Renal cortical epithelial cell (primary cell): ENCODE results near the gene ACP4. TPM values are rescaled to one million over a fixed set of nuclear protein-coding genes. Genes with fewer than 3 reads are reported as not detected.
"Not testable (repeated sequence)": the region's sequence is repeated elsewhere in the genome, so short reads cannot be mapped to it uniquely, and the experiment has no call there.

ENCODE experiments used
- DNase-seq: peaks from one replicate; pipeline ENCODE4 v3.0.0-alpha.2; 2011; ENCODE audit warnings: low read depth
- total RNA-seq: library from RNA; depleted of rRNA; stranded (reverse); fragments of >200 nt; gene quantifications from 2 replicates; pipeline ENCODE4 v1.2.3, GENCODE V29; 2014

The ACP4 gene
- total RNA-seq, 1 donor from 2014 or later = not detected

DNA sequence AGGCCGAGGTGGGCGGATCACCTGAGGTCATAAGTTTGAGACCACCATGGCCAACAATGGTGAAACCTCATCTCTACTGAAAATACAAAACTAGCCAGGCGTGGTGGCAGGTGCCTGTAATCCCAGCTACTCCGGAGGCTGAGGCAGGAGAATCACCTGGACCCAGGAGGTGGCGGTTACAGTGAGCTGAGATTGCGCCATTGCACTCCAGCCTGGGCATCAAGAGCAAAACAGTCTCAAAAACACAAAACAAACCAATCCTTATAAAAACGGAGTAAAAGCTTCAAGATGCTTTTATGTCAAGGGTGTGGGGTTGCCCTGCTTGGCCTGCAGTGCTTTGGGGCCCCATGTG is 7.2 kb downstream of the ACP4 start:
- no peak for DNase-seq

DNA sequence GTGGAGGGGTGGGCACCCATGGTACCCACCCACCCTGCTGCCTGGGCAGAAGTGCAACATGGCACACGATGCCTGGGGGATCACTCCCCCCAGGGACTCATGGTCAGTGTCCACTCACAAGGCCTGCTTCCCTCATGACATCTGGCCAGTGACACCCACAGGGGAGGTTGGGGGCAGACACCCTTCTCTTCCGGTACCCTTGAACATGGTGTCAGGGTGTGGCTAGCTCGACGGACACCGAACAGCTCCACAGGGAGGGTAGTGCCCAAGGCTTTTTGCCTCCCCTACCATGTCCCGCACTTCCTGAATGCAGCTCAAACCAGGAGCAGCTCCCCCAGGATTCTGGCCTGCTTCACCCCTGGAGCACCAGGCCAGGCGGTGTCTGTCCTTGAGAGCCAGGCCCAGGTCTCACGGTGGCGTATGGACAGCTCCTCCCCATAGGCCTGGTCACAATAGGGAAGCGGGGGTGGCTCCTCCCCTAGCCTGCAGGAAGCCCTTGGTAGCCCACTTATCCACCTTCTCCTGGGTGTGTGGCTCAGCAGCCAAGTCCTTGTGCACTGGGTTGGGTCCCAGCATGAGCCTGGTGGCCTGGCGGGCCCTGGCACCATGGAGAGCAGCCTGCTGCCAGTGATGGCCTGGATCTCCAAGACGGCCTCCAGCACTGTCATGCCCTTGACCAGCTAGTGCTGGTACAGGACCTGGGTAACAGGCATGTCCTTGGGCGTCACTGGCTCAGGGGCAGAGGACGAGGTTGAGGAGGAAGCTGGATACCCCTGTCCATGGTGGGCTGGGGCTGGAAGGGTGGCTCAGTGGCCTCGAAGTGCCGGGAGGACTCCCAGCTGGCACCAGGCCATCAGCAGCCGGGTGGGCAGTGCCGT is 7.8 kb downstream of the ACP4 start:
- no peak for DNase-seq

DNA sequence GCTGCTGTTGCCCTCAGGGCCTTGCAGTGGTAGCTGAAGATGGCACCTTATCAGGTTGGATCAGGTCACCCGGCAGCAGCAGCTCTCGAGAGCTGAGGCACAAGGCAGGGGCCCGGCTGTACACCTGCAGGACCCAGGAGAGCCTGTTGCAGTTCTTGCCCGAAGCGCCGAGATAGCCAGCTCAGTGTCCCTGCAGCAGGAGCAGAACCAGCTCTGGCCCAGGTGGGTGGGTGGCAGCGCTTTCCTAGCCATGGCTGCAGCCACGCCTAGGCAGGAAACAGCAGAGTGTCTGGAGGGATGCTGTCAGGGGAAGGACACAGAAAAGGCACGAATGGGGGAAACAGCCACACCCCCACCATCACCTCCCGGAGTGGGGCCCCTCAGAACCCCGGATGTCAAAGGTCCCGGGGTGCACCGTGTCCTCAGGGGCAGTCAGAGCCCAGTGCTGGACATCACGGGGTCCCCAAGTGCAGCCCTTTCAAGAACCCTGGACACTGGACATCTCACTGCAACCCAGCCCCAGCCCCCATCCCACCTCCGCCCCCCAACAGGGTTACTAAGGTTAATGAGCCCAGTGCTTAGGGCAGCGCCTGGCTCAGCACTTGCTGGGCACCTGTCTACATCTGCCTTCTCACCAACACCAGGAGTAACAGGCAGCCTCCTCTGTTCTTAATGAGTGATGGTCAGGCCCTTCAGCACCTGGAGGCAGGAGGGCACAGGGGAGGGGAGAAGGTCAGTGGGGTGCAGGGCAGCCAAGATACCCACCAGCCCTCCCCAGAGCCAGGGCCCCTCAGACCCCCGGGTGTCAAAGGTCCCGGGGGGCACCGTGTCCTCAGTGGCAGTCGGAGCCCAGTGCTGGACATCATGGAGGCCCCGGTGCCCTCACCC is 8.7 kb downstream of the ACP4 start:
- no peak for DNase-seq

DNA sequence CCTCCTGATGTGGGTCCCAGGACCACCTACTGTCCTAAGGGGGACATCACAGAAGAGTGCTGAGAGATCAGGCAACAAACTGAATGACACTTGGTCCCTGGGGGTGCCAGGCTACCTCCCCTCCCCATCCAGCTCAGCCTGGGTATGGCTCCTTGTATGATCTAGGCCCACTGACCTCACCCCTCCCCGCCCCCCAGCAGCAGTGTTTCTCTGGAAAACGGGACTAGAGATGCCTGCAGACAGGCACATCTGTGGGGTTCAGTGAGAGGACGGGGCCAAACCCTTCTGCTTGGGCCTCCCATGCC is 9.3 kb downstream of the ACP4 start:
- no peak for DNase-seq

DNA sequence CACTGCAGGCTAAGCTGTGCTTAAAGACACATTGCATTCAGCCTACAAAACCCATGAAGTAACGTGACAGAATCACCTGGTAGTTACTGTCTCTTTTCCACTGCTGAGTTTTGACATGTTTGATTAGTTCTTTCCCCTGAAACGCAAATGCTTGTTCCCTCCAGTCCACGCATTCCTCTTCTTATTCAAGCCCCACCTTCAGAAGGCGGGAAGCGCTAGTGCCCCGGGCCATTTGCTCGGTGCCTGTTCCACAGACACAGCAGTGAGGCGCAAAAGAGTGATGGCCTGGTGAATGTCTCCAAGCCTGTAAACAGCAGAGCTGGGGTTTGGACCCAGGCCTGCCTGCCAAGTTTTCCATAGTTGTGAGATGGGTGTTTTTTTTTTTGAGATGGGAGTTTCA is 10.9 kb downstream of the ACP4 start:
- DNase-seq = no peak

DNA sequence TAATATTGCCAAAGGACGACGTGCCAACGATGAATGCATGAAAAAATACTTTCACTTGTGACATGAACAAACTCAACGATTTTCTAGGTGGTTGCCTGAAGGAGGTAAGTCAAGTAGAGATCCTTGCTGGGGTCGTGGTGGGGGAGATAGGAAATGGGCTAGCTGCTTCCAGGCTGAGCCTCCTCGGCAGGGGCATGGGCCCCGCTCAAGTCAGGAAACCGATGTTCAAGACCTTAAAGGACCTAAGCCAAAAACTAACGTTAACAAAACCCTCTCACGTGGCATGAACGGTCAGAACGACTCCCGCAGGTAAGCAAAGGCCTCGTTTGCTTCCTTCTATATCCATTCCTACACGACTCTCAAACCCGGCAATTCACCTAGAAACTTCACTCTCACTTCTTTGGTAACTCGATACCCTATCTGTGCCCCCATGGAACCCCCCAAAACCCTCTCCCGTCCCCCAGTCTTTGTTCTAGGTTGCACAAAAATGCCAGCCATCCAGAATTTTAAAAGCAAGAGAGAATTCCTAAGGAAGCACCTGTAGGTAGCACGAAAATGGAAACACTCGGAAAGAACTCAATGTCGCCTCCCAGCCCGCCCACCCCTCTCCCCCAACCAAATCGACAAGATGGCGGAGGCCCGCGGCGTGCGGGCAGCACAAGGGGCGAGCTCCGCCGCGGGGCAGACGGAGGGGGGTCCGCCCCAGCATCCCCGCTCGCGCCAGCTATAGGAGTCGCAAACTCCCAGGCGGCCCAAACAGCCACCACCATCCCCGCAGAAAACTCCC is 13.6 kb downstream of the ACP4 start:
- DNase-seq = no peak

DNA sequence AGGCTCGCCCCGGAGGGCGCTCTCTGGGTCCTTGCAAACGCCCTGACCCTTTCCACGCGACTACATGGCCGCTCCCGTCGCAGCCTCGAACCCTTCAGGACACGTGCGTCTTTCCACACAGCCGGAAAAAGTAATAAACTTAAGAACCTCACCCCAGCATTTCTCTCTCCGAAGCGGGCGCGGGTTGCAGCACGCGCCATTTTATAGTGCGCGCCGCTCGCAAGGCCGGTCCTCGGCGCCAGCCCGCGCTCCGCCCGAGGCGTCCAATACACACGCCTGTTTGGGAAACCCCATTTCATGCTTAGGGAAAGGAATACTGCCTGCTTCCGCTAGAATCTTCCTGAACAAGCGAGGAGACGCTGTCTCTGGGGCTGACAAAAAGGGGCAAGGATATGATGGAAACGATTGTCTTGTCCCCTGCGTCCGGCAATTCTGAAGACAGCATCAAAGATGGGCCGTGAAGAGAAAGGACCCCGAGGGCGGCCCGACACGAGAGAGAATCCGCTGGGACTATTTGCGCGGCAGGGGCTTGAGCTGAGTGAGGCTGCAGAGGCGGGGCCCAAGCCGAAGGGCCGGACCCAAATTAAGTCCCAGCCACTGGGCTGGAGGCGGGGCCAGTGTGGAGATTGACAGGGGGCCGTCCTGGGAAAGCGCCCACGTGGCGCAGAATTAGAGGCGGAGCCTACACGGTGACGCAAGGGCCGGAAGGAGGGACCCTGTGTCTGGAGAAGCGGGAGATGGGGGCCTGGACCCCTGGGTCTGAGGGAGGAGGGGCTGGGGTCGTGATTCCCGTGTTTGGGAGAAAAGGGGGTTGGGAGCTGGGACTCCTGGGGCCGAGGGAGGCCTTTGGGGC is 14.4 kb downstream of the ACP4 start:
- peak; percentile 92 for DNase-seq

DNA sequence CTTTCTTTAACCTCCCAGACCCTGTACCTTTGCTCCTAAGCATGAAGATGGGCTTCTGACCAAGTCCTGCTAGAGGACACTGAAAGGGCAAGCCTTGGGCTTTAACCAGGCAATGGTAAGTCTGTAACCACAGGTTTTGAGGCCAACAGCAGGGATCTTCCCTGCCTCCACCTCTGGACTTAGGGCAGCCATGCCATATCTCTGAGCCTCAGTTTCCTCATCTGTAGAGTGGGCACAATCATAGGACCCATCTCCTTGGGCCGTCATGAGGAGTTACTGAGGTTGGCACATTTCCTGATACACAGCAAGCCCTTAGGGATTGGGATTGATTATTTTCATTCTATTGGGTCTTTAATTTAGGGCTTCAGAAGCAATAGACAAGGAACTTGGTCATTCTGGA is 18.6 kb downstream of the ACP4 start:
- no peak for DNase-seq

DNA sequence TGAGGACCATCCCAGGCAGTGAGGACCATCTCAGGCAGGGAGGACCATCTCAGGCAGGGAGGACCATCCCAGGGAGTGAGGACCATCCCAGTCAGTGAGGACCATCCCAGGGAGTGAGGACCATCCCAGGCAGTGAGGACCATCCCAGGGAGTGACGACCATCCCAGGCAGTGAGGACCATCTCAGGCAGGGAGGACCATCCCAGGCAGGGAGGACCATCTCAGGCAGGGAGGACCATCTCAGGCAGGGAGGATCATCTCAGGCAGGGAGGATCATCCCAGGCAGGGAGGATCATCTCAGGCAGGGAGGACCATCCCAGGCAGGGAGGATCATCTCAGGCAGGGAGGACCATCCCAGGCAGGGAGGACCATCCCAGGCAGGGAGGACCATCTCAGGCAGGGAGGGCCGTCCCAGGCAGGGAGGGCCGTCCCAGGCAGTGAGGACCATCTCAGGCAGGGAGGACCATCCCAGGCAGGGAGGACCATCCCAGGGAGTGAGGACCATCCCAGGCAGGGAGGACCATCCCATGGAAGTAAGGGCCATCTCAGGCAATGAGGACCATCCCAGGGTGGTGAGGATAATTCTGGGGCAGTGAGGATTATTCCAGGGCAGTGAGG is 21.5 kb downstream of the ACP4 start:
- not testable (repeated sequence) for DNase-seq

DNA sequence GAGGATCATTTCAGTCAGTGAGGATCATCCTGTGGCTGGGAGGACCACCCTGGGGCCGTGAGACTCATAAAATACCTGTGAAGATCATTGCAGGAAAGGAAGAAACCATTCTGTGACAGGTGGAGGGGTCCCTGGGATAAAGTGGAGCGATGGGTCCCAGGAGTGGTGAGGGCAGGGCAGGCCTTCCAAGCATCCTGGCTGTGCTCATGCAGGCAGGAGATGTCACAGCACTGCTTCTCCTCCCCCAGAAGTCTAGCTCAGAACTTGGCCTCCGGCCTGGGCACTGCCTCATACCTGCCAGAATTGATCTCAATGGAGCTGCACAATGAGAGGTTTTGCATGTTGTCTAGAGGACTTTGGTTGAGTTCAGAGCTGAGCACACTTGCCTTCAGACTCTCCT is 22.3 kb downstream of the ACP4 start:
- no peak for DNase-seq

DNA sequence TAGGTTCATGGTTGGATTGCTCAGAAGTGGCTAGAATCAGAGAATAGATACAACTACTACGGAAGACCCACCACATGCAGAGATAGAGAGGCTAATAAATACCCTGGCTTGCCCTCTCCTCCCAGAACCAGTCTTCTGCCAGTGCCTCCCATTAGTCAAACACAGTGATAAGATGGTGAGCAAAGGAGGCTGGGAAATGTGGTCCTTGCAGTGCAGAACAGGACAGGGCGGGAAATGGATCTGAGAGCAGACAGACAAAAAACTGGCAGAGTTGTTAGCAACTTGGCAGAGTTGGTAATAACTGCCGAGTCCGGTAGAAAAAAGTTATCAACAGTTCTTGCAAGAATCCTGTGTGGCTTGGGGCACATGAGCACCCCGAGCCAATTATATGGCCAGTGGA is 24.7 kb downstream of the ACP4 start:
- DNase-seq = no peak

DNA sequence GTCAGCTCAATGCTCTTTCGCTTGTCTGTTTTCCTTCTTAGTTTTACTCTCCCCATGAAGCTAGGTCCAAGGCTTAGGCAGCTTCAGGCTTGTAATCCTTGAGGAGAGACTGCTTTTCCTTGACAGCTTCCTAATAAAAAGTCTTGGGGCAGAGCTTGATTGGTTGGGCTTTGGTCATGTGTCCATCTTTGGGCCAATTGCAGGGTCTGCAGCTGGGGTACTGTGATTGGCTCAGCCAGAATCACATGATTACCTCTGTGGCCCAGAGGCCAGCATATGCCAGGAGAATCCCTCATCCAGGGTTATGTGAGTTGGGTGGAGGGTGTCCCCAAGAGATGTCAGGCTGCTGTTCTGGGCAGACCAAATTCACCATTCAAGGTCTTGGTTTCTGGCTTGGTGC is 25.2 kb downstream of the ACP4 start:
- no peak for DNase-seq

DNA sequence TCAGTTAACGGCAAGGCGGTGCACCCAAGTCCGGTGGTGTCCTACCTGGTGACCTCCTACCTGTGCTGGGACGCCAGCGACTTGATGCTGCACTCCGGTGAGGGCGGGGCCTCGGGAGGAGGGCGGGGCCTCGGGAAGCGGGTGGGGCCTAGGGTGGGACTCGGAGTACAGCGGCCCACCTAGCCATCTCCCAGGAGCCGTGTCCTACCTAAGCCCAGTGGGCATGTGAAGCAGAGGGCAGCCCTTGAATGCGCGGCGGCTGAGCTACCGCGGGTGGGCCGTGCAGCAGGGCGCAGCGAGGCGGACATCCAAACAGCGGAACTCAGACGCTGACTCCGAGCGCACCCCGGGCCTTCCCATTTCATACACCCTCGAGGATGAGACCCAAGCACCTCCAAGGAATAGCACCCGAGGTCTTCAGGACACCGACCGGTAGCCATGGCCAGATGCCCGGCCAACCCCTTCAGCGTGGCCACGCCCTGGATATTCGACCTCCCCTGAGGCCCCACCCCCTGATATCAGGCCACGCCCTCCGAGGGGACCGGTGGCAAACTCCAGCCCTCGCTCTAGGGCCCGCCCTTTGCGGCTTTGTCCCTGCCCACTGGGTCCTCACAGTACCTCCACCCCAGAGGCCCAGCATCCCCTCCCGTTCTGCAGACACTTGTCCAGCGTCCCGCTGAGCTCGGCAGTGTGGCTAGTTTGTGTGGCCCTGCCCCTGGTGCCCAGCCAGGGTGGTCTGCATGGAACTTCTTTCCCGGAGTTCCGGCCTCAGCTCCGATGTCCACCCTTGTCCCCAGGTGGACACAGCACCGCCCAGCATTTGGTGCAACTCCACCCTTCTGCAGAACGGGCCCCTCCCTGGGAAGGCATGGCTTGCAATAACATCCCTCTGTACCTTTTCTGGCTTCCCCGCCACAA is 28.0 kb downstream of the ACP4 start:
- no peak for DNase-seq

DNA sequence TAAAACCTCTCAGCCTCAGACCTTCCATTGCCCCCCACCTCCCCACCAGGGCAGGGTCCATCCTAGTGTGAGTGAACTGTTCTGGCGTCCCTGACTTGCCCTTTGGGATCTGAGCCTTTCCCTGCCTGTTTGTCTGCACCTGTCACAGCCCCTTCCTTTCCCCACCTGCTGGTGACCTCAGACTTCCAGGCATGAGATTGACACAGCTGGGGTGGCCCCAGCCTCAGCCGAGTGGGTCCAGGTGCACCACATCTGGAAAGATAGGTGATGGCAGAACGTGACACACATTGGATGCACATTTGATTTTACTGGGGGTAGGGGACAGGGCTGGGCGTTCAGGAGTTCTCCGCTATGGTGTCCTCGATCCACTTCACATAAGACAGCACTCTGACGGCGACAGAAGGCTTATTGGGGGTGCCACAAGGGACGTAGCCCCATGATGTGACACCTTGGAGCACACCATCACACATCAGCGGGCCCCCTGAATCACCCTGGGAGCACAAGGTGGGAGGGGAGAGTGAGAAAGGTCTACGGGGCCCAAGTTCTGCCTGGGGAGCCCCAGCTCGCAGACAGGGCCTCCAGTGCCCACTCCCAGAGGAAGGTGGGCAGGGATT is 28.8 kb downstream of the ACP4 start:
- no peak for DNase-seq

DNA sequence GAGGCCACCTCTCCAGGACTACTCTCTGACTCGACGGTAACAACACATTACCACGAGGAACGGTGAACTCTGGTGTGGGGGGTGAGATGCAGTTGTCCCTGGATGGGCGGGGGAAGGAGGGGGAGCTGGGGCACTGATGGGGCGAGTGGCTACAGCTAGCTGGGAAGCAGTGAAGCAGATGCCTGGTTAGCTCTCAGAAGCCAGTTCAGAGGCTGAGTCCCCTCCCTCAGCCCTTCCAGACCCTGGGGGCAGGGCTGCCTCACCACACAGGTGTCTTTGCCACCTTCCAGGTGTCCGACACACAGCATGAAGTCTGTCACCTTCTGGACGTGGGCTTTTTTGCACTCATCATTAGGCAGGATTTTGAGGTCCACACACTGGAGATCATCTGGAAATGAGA is 29.4 kb downstream of the ACP4 start:
- DNase-seq = no peak

DNA sequence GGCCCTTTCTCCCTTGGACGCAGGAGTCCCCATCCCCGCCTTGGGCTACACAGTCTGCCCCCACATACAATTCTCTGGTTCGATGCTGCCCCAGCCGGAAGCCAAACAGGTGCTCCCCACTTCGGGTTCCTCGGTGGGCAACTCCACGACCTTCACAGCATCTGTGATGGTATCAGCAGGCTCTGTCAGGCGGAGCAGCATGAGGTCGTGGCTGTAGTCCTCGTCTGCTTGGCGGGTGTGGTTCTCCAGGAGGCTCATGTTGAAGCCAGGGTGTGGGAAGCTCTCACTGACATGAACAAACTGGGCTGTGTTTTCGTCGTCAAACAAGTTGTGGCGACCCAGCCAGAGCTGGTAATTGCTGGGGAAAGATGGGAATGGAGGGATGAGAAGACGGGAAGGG is 29.9 kb downstream of the ACP4 start:
- DNase-seq = no peak

DNA sequence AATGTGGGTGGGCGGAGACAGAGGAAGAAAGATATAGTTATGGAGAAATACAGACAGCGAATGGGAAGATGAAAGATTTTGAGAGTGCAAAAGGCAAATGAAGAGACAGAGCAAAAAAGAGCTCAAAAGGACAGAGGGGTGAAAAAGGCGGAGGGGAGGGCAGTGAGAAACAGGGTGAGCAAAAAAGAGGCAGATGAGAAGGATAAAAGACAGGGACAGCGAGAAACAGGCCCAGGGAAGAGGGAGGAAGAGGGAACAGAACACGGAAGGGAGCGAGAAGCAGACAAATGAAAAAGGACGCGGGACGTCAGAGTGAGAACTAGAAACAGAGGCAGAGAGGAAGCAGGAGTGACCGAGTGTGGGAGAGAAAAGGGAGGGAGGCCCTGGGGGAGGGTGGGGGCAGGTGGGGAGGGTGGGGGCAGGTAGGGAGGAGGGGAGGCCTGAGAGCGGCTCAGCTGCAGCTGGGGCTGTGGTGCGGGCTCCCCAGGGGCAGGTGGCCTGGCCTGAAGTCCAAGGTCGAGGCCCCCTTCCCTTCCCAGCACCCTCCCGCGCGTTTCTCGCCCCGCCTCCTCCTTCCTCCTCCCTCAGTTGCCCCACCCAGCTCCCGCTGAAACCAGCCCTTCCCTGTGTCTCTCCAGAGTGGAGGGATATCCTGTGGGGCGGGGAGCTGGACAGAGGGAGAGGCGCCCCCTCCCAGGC is 30.5 kb downstream of the ACP4 start:
- no peak for DNase-seq

DNA sequence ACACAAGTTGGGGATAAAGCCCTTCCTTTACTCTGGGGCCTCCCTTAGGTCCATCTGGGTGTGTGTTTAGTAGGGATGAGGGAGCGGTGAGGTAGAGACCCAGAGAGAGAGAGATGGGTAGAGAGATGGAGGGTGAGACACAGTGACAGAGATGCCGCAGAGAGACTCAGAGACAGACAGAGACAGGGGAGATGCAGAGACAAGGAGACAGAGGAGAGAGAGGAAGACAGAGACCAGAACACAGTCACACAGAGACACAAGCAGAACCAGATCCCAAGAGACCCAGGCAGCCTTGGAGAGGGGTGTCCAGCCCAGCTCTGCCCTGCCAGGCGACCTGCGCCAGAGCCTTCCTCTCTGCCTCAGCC is 31.0 kb downstream of the ACP4 start:
- no peak for DNase-seq

DNA sequence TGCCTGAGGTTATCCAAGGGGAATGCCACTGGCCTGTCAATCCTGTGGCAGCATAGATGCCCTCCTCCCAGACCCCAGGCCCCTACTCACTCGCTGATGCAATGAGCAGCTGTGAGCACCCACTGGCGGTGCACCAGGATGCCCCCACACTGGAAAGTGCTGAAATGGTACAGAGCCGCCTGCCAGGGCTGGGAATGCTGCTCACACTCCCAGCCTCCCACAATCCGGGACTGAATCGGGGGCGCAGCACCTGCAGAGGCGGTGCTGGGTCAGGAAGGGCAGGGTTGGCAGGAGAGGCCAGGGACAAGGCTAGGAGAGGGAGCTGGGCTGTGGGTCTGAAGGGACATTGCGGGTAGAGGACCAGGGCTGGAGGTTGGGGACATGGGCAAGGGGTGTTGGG is 31.4 kb downstream of the ACP4 start:
- no peak for DNase-seq
